HUES64 (cell line): ENCODE data around the gene HEXD.
"Not testable (repeated sequence)": the region's sequence is repeated elsewhere in the genome, so short reads cannot be mapped to it uniquely, and the experiment has no call there.

Source experiments
- H3K27ac ChIP-seq: 2 replicates; pipeline ENCODE4 v1.7.0; 2013; ENCODE audit warnings: low read depth, low read length, inconsistent platforms
- H3K27me3 ChIP-seq: 2 replicates; pipeline ENCODE4 v1.6.1; 2013; ENCODE audit warnings: mild to moderate bottlenecking, low read length; ENCODE audit not compliant: insufficient read depth
- H3K36me3 ChIP-seq: 2 replicates; pipeline ENCODE4 v1.6.1; 2013; ENCODE audit warnings: mild to moderate bottlenecking, low read length; ENCODE audit not compliant: insufficient read depth
- H3K4me1 ChIP-seq: 2 replicates; pipeline ENCODE4 v1.6.1; 2013; ENCODE audit warnings: mild to moderate bottlenecking, low read length, moderate library complexity; ENCODE audit not compliant: insufficient read depth
- H3K4me3 ChIP-seq: 2 replicates; pipeline ENCODE4 v1.5.1; 2013; ENCODE audit warnings: mild to moderate bottlenecking, low read length, moderate library complexity
- H3K9ac ChIP-seq: 2 replicates; pipeline ENCODE4 v1.6.1; 2013; ENCODE audit warnings: mild to moderate bottlenecking, low read depth, low read length
- H3K9me3 ChIP-seq: 2 replicates; pipeline ENCODE4 v1.6.1; 2013; ENCODE audit warnings: low read depth, low read length; ENCODE audit not compliant: insufficient read depth
- WGBS: fragments of 150-250, 120-280 bp; methylation state at CpG from one replicate; pipeline ENCODE4 v1.1.7; 2013; ENCODE audit warnings: missing lambda C conversion rate; 5-methylcytosine and 5-hydroxymethylcytosine counted together

HEXD gene

DNA sequence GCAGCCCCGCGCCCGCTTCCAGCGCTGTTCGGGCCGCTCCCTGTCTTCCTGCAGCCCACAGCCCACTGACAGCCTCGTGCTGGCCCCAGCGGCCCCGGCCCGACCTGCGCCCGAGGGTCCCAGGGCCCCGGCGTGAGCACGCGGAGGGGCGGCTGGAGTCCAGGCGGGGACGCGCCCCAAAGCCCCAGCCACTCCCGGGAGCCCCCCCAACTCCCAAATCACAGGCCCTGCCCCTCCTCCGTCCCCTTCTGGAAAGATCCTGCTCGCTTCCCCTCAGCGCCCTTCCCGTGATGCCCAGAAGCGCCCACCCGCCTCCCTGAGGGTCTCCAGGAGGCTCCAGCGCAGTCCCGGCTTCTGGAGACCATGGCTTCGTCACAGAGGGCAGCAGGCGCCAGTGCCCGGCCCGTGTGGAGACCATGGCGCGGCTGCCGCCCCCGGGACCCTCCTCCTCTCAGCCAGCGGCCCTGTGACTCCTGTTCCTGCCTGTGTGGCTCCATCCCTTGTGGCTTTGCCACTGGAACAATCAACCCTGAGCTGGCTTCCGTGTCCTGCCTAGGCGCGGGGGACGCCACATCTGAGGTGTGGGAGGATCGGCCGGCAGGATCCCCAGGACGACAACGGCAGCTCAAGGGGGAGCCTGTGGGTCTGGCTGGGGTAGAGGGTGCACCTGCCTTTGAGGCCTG, 42.6 kb upstream of the HEXD start:
- peaks cover 50% of the 10 kb centered on the region for H3K27me3 ChIP-seq
- WGBS: 96% methylated on average over 46 of the region's 46 CpGs
- no peak overlapping the region for H3K27ac ChIP-seq
- no peaks in the 10 kb centered on the region for H3K4me1 ChIP-seq
- no peaks in the 10 kb centered on the region for H3K9me3 ChIP-seq
- no peak overlapping the region for H3K9ac ChIP-seq
- H3K36me3 ChIP-seq: no peaks in the 10 kb centered on the region
- no peak overlapping the region for H3K4me3 ChIP-seq

- H3K36me3 ChIP-seq: no peaks in the 10 kb centered on the region
- WGBS: 89% methylated on average over 16 of the region's 16 CpGs
- H3K4me1 ChIP-seq: no peaks in the 10 kb centered on the region
- no peak overlapping the region for H3K27ac ChIP-seq
- H3K9ac ChIP-seq: no peak overlapping the region
- no peaks in the 10 kb centered on the region for H3K9me3 ChIP-seq
- peaks cover 43% of the 10 kb centered on the region for H3K27me3 ChIP-seq
- no peak overlapping the region for H3K4me3 ChIP-seq
Observed at GRCh38 chr17:82376042-82376730, 42.0 kb upstream of the HEXD start.

DNA sequence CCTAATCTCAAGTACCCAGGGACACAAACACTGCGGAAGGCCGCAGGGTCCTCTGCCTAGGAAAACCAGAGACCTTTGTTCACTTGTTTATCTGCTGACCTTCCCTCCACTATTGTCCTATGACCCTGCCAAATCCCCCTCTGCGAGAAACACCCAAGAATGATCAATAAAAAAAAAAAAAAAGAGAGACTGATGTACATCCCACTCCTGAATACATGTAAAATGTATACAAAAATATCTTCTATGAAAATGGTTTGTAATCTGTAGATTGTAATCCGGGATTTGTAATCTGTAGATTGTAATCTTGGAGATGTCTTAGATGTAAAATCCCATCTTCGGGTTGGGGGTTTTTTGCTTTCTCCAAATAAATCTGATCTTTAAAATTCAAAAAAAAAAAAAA, 40.9 kb upstream of the HEXD start:
- not testable (repeated sequence) for H3K27ac ChIP-seq, H3K36me3 ChIP-seq, H3K9ac ChIP-seq, H3K9me3 ChIP-seq, H3K4me1 ChIP-seq, H3K4me3 ChIP-seq
- WGBS: 100% methylated on average over 1 of the region's 5 CpGs
- H3K27me3 ChIP-seq: peaks cover 32% of the 10 kb centered on the region

DNA sequence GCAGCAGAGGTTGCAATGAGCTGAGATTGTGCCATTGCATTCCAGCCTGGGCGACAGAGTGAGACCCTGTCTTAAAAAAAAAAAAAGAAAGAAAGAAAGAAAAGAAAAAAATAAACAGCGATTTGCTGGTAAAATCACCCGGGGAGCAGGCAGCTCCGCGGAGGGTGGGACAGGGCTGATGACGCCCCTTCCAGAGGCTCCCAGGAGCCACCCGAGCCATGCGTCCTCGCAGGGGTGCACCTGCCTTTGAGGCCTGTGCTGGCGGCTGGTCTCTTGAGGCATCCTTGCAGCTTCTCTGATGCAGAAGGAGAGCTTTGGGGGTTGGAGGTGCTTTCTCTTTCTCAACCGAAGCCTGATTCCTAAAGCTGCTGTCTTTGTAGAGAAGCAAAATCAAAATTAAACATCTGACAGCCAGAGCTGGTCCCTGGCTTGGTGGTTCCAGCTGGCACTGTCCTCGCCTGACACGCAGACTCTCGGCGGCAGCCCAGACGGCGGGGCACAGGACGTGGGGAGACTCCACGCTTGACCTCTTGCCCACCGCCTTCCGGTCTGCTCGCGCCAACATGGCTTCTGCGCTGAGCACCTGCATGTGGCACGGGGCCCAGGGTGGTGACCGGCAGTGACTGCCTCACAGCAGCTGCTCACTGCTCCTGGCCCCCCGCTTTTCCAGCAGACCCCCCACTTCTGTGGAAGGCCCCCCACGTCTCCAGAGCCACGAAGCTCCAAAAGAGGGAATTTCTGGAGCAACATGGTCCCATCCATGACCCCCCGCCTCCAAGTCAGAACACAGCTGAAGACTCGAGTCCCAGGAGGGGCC, 40.0 kb upstream of the HEXD start:
- Histone ChIP-seq H3K4me1 (no peaks in the 10 kb centered on the region), H3K4me3 (no peak overlapping the region), H3K36me3 (no peaks in the 10 kb centered on the region), H3K9ac (no peak overlapping the region), H3K9me3 (no peaks in the 10 kb centered on the region), H3K27me3 (peaks cover 24% of the 10 kb centered on the region), H3K27ac (no peak overlapping the region)
- WGBS: 93% methylated on average over 31 of the region's 31 CpGs

GRCh38 chr17:82378741-82379021, 39.5 kb upstream of the HEXD start:
- H3K9me3 ChIP-seq: no peaks in the 10 kb centered on the region
- H3K4me1 ChIP-seq: no peaks in the 10 kb centered on the region
- H3K9ac ChIP-seq: no peak overlapping the region
- peaks cover 19% of the 10 kb centered on the region for H3K27me3 ChIP-seq
- H3K36me3 ChIP-seq: no peaks in the 10 kb centered on the region
- WGBS: 86% methylated on average over 10 of the region's 10 CpGs
- H3K4me3 ChIP-seq: no peak overlapping the region
- no peak overlapping the region for H3K27ac ChIP-seq

DNA sequence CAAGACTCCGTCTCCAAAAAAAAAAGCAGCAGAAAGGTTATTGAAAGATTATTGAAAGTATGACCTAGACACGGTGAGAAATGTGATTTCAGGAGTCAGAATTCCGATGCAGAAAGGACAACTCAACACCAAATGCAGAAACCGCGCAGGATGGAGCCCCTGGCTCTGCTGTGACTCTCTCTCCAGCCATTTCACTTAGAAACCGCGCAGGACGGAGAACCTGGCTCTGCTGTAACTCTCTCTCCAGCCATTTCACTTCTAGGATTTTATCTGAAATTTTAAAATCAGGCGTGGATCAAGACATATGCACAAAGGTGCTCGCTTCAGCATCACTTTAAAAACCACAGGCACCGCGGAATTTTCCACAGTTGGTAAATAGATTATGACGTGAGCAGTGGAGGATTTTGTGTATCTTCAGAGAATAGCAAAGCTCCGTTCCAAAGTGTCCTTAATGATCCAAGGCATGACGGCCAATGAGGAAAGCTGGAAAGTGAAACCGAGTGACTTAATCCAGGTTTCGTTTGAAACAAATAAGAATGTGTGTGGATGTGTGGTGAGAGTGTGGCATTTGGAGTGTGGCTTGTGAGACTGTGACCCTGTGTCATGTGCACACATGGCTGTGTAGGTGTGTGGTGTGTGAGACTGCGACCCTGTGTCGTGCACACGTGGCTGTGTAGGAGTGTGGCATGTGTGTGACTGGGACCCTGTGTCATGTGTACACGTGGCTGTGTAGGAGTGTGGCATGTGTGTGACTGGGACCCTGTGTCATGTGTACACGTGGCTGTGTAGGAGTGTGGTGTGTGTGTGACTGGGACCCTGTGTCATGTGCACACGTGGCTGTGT, 37.1 kb upstream of the HEXD start:
- 91% methylated on average over 23 of the region's 23 CpGs for WGBS
- H3K27me3 ChIP-seq: 0 out of 2 replicates have a peak, but pooled peaks cover 3% of the 10 kb centered on the region
- H3K4me1 ChIP-seq: 0 out of 2 replicates have a peak, but pooled peaks cover 9% of the 10 kb centered on the region
- H3K4me3 ChIP-seq: no peak overlapping the region
- H3K36me3 ChIP-seq: no peaks in the 10 kb centered on the region
- H3K9ac ChIP-seq: no peak overlapping the region
- H3K27ac ChIP-seq: no peak overlapping the region
- no peaks in the 10 kb centered on the region for H3K9me3 ChIP-seq

- H3K4me3 ChIP-seq, H3K9me3 ChIP-seq, H3K27ac ChIP-seq, H3K4me1 ChIP-seq, H3K27me3 ChIP-seq, H3K36me3 ChIP-seq, H3K9ac ChIP-seq: not testable (repeated sequence)
- 92% methylated on average over 10 of the region's 10 CpGs for WGBS
Observed at GRCh38 chr17:82381703-82382009, 36.5 kb upstream of the HEXD start.

DNA sequence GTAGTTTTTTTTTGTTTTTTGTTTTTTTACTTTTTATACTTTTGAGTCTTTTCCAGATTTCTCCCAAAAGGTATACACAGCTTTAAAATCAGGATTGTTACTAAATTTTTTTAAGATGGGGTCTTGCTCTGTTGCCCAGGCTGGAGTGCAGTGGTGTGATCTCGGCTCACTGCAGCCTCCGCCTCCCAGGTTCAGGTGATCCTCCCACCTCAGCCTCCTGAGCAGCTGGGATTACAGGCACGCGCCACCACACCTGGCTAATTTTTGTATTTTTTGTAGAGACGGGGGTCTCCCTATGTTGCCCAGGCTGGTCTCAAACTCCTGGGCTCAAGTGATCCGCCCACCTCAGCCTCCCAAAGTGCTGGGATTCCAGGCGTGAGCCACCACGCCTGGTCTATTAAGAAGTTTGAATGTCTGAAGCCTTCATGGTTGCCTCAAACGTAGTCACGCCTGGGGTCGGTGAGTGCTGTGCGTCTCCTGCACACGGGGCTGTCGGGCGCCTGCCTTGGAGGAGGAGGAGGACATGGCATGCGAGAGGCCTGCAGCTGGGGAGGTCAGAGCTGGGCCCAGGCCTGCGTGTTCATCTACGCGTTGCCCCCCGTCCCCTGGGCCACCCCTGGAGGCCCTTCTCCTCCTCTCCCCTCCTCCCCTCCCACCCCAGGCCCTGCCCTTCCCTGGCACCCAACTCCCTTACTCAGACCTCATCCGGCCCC, 35.8 kb upstream of the HEXD start:
- not testable (repeated sequence) for H3K36me3 ChIP-seq, H3K4me3 ChIP-seq, H3K9ac ChIP-seq, H3K4me1 ChIP-seq, H3K9me3 ChIP-seq, H3K27ac ChIP-seq, H3K27me3 ChIP-seq
- WGBS: 92% methylated on average over 21 of the region's 21 CpGs

GRCh38 chr17:82382933-82383255, 35.3 kb upstream of the HEXD start:
- Histone ChIP-seq H3K4me3 (no peak overlapping the region), H3K9me3 (no peaks in the 10 kb centered on the region)
- 91% methylated on average over 11 of the region's 11 CpGs for WGBS

GRCh38 chr17:82383411-82383810, 34.7 kb upstream of the HEXD start:
- H3K27ac ChIP-seq: no peak overlapping the region
- no peak overlapping the region for H3K4me3 ChIP-seq
- 81% methylated on average over 17 of the region's 18 CpGs for WGBS
- H3K4me1 ChIP-seq: 0 out of 2 replicates have a peak, but pooled peaks cover 9% of the 10 kb centered on the region
- no peaks in the 10 kb centered on the region for H3K9me3 ChIP-seq
- H3K27me3 ChIP-seq: no peaks in the 10 kb centered on the region
- no peak overlapping the region for H3K9ac ChIP-seq
- H3K36me3 ChIP-seq: no peaks in the 10 kb centered on the region

More at GRCh38 chr17:82382933-82383255, 35.3 kb upstream of the HEXD start:
- no peaks in the 10 kb centered on the region for H3K27me3 ChIP-seq
- H3K9ac ChIP-seq: no peak overlapping the region
- 0 out of 2 replicates have a peak, but pooled peaks cover 9% of the 10 kb centered on the region for H3K4me1 ChIP-seq
- H3K36me3 ChIP-seq: no peaks in the 10 kb centered on the region
- no peak overlapping the region for H3K27ac ChIP-seq
